NCI-H82 treated with DMSO at 0.1 percent for 48 hours (cell line): ENCODE results near the gene C6orf58.

Experiments used
- DNase-seq: peaks from one replicate; lab custom pipeline; 2025; ENCODE audit not compliant: unreplicated experiment; lab: John Stamatoyannopoulos, UW

C6orf58 gene

GRCh38 chr6:127576874-127577273 is at the start of gene C6orf58:
Gene C6orf58 (plus strand): TSS chr6:127577174. CDS start chr6:127577186, 12 bp downstream.
- no peak for DNase-seq

- DNase-seq, result no peak
Observed at GRCh38 chr6:127533011-127533410, 44.0 kb upstream of the C6orf58 start.

GRCh38 chr6:127533736-127534135 is 43.2 kb upstream of the C6orf58 start:
- DNase-seq, result no peak

- no peak for DNase-seq
Observed at GRCh38 chr6:127538750-127539264, 38.2 kb upstream of the C6orf58 start.

DNA sequence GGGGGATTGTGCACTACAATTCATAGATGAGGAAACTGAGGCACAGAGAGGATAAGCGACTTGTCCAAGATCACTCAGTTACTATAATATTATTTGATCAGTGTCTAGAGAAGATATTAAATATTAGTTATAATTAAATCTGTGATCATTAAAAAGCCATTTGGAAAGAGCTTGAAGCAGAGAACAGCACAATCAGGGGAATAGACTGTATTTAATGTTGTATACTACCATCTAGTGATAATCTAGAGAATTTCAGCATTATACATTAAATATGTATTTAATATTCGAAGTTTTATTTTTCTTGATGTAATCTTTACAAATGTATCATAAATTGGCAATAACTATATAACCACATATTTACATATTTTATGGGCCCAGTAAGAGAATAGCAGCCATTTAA is 37.7 kb upstream of the C6orf58 start:
- no peak for DNase-seq

DNA sequence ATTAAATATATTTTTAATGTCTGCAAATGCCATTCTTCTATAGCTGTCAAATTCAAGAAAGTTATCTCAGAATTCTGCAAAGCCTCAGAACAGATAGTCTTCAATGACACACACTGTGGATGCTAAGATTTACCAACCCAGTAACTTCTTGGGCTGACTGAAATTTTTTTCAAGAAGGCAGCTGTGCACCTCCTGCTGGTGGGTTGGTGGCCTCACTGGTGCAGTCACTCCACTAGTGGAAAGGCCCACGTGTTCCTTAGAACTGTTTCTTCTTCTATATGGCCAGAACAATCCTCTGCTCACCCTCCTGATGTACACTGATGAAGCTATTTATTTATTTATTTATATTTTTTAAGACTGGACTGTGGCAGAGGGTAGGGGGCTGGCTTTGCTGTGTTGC is 29.8 kb upstream of the C6orf58 start:
- no peak for DNase-seq

- no peak for DNase-seq
Observed at GRCh38 chr6:127547904-127548649, 28.9 kb upstream of the C6orf58 start.

DNA sequence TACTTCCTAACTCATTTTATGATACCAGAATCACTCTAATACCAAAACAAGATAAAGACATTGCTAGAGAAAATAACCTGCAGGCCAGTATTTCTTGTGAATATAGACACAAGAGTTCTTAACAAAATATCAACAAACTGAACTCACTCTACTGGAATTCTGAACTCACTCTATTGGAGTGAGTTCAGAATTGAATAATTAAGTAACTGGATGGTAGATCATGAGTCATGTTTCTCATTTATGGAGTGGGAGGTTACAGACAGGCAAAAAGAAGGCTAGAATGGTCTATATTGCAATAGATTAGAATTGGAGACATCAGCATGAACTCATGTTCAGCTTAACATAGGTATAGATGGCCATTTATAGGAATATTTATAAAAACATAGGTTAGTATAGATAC is 26.6 kb upstream of the C6orf58 start:
- DNase-seq, result no peak

- peak; percentile 23 for DNase-seq
Observed at GRCh38 chr6:127554435-127555006, 22.5 kb upstream of the C6orf58 start.

GRCh38 chr6:127561660-127562059 is 15.3 kb upstream of the C6orf58 start:
- DNase-seq, result no peak

DNA sequence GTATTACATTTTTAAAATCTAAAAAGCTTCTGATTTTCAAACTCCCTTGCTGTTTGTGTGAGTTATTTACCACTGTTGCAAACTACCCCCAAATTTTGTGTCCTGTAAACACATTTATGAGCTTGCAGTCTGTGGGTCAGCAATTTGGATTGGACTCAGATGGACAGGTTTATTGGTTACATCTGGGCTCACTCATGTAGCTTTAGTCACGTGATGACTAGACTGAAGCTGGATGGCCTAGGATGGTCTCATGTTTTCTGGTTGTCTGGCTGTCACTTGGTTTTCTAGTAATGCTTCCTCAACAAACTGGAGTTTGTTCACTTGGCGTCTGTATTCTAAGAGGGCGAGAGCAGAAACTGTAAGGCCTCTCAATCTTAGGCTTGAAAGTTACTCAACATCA is 12.2 kb upstream of the C6orf58 start:
- DNase-seq, result no peak

DNA sequence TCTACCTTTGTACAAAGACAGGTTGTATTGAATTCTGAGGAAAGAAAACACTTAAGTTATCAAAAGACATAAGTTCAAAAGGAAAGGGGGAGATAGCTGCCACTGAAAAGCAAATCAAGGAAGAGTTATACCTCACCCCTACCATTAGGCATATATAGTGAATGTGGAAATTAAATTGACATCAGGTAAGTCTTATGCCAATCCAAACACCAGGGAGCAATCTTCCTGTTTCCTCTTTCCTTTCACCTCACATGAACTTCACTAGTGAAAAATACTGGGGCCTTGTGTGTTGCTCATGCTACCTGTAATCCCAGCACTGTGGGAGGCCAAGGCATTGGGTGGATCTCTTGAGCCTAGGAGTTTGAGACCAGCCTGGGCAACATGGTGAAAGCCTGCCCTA is 10.9 kb upstream of the C6orf58 start:
- DNase-seq, result no peak

DNA sequence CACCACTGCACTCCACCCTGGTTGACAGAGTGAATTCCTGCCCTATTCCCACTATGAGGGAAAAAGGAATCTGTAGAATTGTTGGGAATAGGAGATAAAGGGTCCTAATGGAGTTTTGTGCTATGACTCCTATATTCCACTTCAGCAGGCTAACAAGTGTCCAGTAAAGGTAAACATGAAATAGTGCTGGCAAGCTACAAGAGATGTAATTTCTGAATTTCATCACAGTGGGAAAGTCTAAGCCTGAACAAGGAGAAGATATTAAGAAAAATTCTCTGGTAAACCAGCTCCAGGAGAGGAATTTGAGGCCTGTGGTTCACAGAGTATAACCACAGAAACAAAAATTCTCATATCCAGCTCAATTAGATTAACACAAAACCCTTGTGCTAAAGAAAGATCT is 10.3 kb upstream of the C6orf58 start:
- DNase-seq, result no peak

- no peak for DNase-seq
Observed at GRCh38 chr6:127567476-127567875, 9.5 kb upstream of the C6orf58 start.

GRCh38 chr6:127570739-127571389 is 6.1 kb upstream of the C6orf58 start:
- no peak for DNase-seq

DNA sequence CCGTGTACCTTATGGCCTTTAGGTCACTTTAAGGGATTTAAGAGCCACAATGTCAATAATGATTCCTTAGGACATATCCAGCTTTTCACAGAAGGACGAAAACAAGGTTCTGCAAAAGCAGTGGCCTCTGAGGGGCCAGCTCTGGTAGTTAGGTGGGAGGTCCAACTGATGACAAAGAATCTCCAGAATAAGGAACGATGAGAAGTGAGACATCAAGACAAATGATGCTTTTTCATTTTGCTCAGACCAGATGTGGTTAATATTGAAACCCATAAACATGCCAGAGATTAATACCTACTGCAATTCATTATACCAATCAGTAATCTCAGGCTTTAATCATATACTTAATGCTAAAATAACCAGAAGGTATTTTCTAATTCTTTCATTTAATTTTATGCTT is 1.9 kb downstream of the C6orf58 start:
- DNase-seq, result no peak

DNA sequence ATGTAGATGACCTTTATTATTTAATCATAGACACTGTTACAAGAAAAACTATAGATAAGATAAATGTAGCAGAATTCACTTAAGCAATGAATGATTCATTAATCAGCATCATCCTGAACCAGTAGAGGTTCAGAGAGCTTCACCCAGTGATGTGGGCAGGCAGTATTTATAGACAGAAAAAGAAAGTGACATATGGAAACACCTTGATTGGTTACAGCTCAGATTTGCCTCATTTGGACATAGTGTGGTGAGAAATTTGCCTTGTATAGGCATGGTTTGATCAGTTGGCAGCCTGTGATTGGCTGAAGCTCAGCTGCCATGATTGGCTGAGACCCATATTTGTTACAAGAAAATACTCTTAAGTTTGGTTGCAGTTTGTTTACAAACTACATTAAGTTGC is 4.6 kb downstream of the C6orf58 start:
- no peak for DNase-seq

- no peak for DNase-seq
Observed at GRCh38 chr6:127582777-127583462, 5.9 kb downstream of the C6orf58 start.

- DNase-seq, result no peak
Observed at GRCh38 chr6:127585123-127585522, 8.1 kb downstream of the C6orf58 start.

DNA sequence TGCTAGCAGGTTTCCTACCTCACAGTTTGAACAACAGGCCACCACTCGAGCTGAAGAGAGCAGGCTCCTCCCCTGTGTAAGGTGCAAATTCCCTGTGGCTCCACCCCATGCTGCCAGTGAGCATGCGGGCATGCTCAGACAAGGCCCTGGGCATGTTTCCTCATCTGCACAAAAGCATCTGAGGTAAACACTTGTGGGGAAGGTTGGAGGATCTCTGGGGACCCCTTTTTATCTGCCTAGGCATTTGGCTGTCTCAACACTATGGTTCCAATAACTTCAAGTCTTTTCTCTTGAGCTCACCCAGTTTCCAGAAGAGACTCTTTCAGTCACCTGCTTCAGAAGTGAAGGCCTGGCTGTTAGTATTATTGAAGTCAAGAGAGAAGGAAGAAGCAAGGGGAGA is 9.4 kb downstream of the C6orf58 start:
- no peak for DNase-seq

GRCh38 chr6:127587875-127588274 is 10.9 kb downstream of the C6orf58 start:
- no peak for DNase-seq

- no peak for DNase-seq
Observed at GRCh38 chr6:127589135-127589534, 12.2 kb downstream of the C6orf58 start.
